HFF-Myc (cell line): ENCODE results near the gene AGPAT4.
A peak's percentile ranks its signal among the peaks of the same experiment; 100 is the strongest.
"Not testable (repeated sequence)": the region's sequence is repeated elsewhere in the genome, so short reads cannot be mapped to it uniquely, and the experiment has no call there.

Source experiments
- DNase-seq: peaks from one replicate; pipeline ENCODE4 v3.0.0-alpha.2; 2011; ENCODE audit warnings: low read depth; ENCODE audit errors: extremely low read depth
- H3K4me3 ChIP-seq: replicated peaks from 2 replicates; pipeline ENCODE4 v1.5.1; 2011; ENCODE audit warnings: low read depth, mild to moderate bottlenecking, control low read depth, low read length
- TF ChIP-seq, protein P1 (sequence below): IDR thresholded peaks from 2 replicates; pipeline ENCODE4 v1.5.1; 2012; ENCODE audit warnings: mild to moderate bottlenecking, low read depth, low read length, control low read depth; ENCODE audit errors: missing control alignments

AGPAT4 gene

GRCh38 chr6:161188547-161189465 is 85.1 kb downstream of the AGPAT4 start:
- TF ChIP-seq, protein P1, sequence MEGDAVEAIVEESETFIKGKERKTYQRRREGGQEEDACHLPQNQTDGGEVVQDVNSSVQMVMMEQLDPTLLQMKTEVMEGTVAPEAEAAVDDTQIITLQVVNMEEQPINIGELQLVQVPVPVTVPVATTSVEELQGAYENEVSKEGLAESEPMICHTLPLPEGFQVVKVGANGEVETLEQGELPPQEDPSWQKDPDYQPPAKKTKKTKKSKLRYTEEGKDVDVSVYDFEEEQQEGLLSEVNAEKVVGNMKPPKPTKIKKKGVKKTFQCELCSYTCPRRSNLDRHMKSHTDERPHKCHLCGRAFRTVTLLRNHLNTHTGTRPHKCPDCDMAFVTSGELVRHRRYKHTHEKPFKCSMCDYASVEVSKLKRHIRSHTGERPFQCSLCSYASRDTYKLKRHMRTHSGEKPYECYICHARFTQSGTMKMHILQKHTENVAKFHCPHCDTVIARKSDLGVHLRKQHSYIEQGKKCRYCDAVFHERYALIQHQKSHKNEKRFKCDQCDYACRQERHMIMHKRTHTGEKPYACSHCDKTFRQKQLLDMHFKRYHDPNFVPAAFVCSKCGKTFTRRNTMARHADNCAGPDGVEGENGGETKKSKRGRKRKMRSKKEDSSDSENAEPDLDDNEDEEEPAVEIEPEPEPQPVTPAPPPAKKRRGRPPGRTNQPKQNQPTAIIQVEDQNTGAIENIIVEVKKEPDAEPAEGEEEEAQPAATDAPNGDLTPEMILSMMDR, result no peak
- no peak overlapping the region for H3K4me3 ChIP-seq
- DNase-seq, result no peak

DNA sequence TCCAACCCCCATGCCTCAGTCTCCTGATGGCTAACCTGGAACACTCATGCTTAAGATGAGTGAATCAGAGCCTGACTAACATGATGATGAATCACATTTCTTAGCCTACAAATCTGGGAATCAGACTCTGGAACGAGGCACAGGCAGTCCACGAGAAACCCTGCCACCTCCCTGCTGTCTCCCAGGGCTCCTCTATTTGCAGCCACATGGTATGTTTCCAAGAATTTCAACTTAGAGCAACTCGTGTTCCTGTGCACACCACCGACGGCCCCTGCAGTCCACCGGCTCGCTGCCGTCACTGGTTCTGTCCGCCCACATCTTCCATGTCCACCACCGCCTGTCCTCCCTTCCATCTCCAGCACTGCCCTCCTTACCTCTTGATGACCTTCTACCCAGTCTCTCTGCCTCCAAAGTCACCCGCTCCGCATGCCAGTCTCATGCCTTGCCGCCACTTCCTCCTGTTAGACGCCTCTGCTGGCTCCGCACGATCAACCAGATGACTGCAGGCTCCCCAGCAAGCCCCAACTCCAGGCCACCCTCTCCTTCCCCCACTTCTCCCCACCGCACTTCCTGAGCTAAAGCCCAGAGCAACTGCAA is 87.6 kb downstream of the AGPAT4 start:
- TF ChIP-seq, protein P1, result no peak
- DNase-seq, result peak; percentile 25
- no peak overlapping the region for H3K4me3 ChIP-seq

GRCh38 chr6:161181121-161181520 is 92.7 kb downstream of the AGPAT4 start:
- TF ChIP-seq, protein P1, result no peak
- H3K4me3 ChIP-seq, result no peak overlapping the region
- DNase-seq, result no peak

DNA sequence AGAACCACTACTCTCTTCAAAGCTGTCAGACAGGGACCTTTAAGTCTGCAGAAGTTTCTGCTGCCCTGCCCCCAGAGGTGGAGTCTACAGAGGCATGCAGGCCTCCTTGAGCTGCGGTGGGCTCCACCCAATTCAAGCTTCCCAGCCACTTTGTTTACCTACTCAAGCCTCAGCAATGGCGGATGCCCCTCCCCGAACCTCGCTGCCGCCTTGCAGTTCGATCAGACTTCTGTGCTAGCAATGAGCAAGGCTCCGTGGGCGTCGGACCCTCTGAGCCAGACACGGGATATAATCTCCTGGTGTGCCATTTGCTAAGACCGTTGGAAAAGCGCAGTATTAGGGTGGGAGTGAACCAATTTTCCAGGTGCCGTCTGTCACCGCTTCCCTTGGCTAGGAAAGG is 95.7 kb downstream of the AGPAT4 start:
- DNase-seq, H3K4me3 ChIP-seq: not testable (repeated sequence)

- DNase-seq, H3K4me3 ChIP-seq: not testable (repeated sequence)
Observed at GRCh38 chr6:161176428-161176827, 97.4 kb downstream of the AGPAT4 start.

GRCh38 chr6:161172769-161173168 is 101.1 kb downstream of the AGPAT4 start:
- H3K4me3 ChIP-seq, result not testable (repeated sequence)

GRCh38 chr6:161171207-161171606 is 102.7 kb downstream of the AGPAT4 start:
- no peak overlapping the region for H3K4me3 ChIP-seq
- TF ChIP-seq, protein P1, result no peak
- no peak for DNase-seq

More at GRCh38 chr6:161172769-161173168, 101.1 kb downstream of the AGPAT4 start:
- DNase-seq, result not testable (repeated sequence)

- TF ChIP-seq, protein P1, result no peak
- H3K4me3 ChIP-seq, result no peak overlapping the region
- peak; percentile 87 for DNase-seq
Observed at GRCh38 chr6:161169696-161170095, 104.2 kb downstream of the AGPAT4 start.
